Neural progenitor cell (in vitro differentiated cells): Measurements from ENCODE around the gene AUNIP. TPM values are rescaled to one million over a fixed set of nuclear protein-coding genes. Genes with fewer than 3 reads are reported as not detected.

Source experiments
- DNase-seq: peaks from one replicate; pipeline ENCODE4 v3.0.0-alpha.2; 2016; ENCODE audit warnings: low spot score
- H2AFZ ChIP-seq: fragments of 200-600 bp; sonication (generic); replicated peaks from 2 replicates; pipeline ENCODE4 v1.6.1; 2016; ENCODE audit warnings: antibody characterized with exemption
- H3F3A ChIP-seq: fragments of 200-600 bp; sonication (generic); 2 replicates; pipeline ENCODE4 v1.6.1; 2016; ENCODE audit warnings: antibody characterized with exemption, low read depth
- H3K27ac ChIP-seq: fragments of 200-600 bp; sonication (generic); 2 replicates; pipeline ENCODE4 v1.5.1; 2016; ENCODE audit warnings: mild to moderate bottlenecking
- H3K27me3 ChIP-seq: fragments of 200-600 bp; sonication (generic); 2 replicates; pipeline ENCODE4 v1.6.1; 2016; ENCODE audit warnings: mild to moderate bottlenecking, moderate library complexity
- H3K36me3 ChIP-seq: fragments of 200-600 bp; sonication (generic); 2 replicates; pipeline ENCODE4 v1.5.1; 2016
- H3K4me1 ChIP-seq: fragments of 200-600 bp; sonication (generic); 2 replicates; pipeline ENCODE4 v1.6.1; 2016; ENCODE audit warnings: mixed run types
- H3K4me2 ChIP-seq: fragments of 200-600 bp; sonication (generic); 2 replicates; pipeline ENCODE4 v1.6.1; 2016
- H3K4me3 ChIP-seq: fragments of 200-600 bp; sonication (generic); 2 replicates; pipeline ENCODE4 v1.5.1; 2016
- H3K79me2 ChIP-seq: fragments of 200-600 bp; sonication (generic); 2 replicates; pipeline ENCODE4 v1.6.1; 2016; ENCODE audit warnings: low read depth
- H3K9ac ChIP-seq: fragments of 200-600 bp; sonication (generic); 2 replicates; pipeline ENCODE4 v1.6.1; 2016
- H3K9me3 ChIP-seq: fragments of 200-600 bp; sonication (generic); 2 replicates; pipeline ENCODE4 v1.5.1; 2016; ENCODE audit warnings: low read depth
- H4K20me1 ChIP-seq: fragments of 200-600 bp; sonication (generic); 2 replicates; pipeline ENCODE4 v1.6.1; 2016; ENCODE audit warnings: low read depth
- H3K27ac Mint-ChIP-seq: 3 replicates; pipeline ENCODE4 v1.8.0; 2021; ENCODE audit warnings: mixed read lengths
- H3K27me3 Mint-ChIP-seq: 2 replicates; pipeline ENCODE4 v1.8.0; 2022; ENCODE audit warnings: low read depth, mild to moderate bottlenecking, inconsistent platforms, moderate library complexity, mixed read lengths; ENCODE audit not compliant: insufficient read depth
- H3K36me3 Mint-ChIP-seq: 3 replicates; pipeline ENCODE4 v1.8.0; 2021; ENCODE audit warnings: mixed read lengths
- H3K4me1 Mint-ChIP-seq: 3 replicates; pipeline ENCODE4 v1.8.0; 2021; ENCODE audit warnings: mixed read lengths
- H3K4me3 Mint-ChIP-seq: 3 replicates; pipeline ENCODE4 v1.8.0; 2021; ENCODE audit warnings: mild to moderate bottlenecking, moderate library complexity, mixed read lengths
- H3K9me3 Mint-ChIP-seq: 3 replicates; pipeline ENCODE4 v1.8.0; 2020; ENCODE audit warnings: mixed read lengths
- EZH2 ChIP-seq: fragments of 200-600 bp; sonication (generic); IDR thresholded peaks from 2 replicates; pipeline ENCODE4 v1.6.1; 2017; ENCODE audit warnings: antibody characterized with exemption, mild to moderate bottlenecking, moderate library complexity
- EZH2phosphoT487 ChIP-seq: fragments of 200-600 bp; sonication (generic); IDR thresholded peaks from 2 replicates; pipeline ENCODE4 v1.6.1; 2017; ENCODE audit warnings: antibody characterized with exemption
- total RNA-seq: library from RNA; depleted of rRNA; stranded (reverse); fragments of >200 nt; gene quantifications from 2 replicates; pipeline ENCODE4 v1.2.3, GENCODE V29; 2015; ENCODE audit warnings: low replicate concordance
- TF ChIP-seq, protein P1 (sequence below): fragments of 200-600 bp; sonication (generic); IDR thresholded peaks from 2 replicates; pipeline ENCODE4 v1.5.1; 2017; ENCODE audit warnings: antibody characterized with exemption, mild to moderate bottlenecking

Gene AUNIP
- total RNA-seq, 1 donor from 2014 or later = 15.2 TPM

DNA sequence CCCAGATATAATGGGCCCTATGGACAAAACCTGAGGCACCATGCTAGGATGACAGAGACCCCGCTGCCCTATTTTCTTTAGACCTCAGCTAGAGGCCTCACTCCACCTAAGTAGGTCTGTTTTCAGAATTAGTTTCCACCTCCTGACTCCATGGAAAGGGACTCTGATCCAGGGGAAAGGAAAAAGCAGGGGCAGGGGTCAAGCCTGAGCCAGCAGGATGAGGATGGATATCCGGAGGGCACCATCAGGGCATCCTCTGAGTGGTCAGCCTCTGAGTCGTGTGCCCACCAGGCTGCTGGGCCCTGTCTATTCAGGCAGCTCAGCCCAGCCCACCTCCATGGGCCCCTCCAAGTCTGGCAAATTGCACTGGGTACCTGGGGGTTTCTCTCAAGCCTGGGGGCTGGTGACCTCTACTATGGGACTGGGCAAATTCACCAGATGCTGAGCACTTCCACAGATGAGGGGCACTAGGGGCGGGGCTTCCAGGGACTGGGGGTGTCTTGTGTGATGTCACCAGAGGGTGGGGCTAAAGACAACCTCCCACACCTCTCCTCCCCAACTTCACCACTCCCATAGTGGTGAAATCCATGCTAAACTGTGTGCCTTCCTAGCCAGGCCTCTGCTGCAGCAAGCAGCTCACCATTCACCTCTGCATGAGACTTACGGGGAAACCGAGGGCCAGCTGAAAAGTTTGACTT lies 10.8 kb upstream of the AUNIP start:
- Histone ChIP-seq H3K4me3 (no peak overlapping the region), H2AFZ (no peak overlapping the region), H4K20me1 (peaks cover 15% of the 10 kb centered on the region), H3K4me1 (peaks cover 26% of the 10 kb centered on the region), H3K27ac (peak overlapping the region; percentile 59), H3K27me3 (peaks cover 5% of the 10 kb centered on the region), H3K79me2 (no peaks in the 10 kb centered on the region), H3K9me3 (no peaks in the 10 kb centered on the region), H3K36me3 (no peaks in the 10 kb centered on the region), H3F3A (peaks cover 29% of the 10 kb centered on the region), H3K9ac (no peak overlapping the region), H3K4me2 (no peak overlapping the region)
- no peak overlapping the region for H3K4me3 Mint-ChIP-seq
- H3K36me3 Mint-ChIP-seq = peaks cover under 1% of the 10 kb centered on the region
- TF ChIP-seq, protein P1, sequence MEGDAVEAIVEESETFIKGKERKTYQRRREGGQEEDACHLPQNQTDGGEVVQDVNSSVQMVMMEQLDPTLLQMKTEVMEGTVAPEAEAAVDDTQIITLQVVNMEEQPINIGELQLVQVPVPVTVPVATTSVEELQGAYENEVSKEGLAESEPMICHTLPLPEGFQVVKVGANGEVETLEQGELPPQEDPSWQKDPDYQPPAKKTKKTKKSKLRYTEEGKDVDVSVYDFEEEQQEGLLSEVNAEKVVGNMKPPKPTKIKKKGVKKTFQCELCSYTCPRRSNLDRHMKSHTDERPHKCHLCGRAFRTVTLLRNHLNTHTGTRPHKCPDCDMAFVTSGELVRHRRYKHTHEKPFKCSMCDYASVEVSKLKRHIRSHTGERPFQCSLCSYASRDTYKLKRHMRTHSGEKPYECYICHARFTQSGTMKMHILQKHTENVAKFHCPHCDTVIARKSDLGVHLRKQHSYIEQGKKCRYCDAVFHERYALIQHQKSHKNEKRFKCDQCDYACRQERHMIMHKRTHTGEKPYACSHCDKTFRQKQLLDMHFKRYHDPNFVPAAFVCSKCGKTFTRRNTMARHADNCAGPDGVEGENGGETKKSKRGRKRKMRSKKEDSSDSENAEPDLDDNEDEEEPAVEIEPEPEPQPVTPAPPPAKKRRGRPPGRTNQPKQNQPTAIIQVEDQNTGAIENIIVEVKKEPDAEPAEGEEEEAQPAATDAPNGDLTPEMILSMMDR = no peak
- TF ChIP-seq EZH2phosphoT487 = no peak
- no peak for TF ChIP-seq EZH2
- no peaks in the 10 kb centered on the region for H3K9me3 Mint-ChIP-seq
- DNase-seq = peak; percentile 47
- H3K27me3 Mint-ChIP-seq = peaks cover 8% of the 10 kb centered on the region
- peak overlapping the region; percentile 63 for H3K27ac Mint-ChIP-seq
- H3K4me1 Mint-ChIP-seq = peaks cover 36% of the 10 kb centered on the region

DNA sequence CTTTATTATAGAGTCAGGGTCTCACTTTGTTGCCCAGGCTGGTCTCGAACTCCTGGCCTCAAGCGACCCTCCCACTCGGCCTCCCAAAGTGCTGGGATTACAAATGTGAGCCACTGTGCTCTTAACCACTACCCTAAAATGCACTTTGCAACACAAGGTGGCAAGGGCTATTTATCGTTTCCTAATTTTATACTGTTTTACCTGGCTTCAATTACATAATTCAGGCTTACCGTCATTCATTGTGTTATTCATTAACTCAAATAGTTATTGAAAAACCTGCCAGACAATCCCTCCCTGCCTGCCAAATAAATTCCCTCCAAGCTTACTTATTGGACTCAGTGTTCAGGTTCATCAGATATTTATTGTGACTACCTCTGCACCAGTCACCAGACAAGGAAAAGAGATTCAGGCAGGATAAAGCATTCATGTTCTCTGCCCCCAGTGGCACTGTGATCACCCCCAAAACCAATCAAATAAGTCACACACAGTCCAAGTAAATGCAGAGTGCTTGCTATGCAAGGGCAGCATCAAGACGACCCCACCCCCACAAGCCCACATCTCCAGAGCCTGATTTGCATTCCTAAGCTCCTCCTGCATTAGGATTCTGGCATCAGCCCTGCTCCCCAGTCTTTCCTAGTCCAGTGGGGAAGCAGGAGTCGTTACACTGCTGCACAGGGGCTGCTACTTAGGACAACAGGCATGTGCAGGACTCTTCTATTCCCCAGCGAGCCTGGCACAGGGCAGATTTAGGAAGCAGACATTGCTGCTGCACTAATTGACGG lies 8.1 kb upstream of the AUNIP start:
- TF ChIP-seq EZH2phosphoT487 = no peak
- TF ChIP-seq, protein P1 = no peak
- no peaks in the 10 kb centered on the region for H3K27me3 ChIP-seq
- H3K9ac ChIP-seq = no peak overlapping the region
- no peak overlapping the region for H2AFZ ChIP-seq
- Mint-ChIP-seq H3K27ac (peak overlapping the region; percentile 23), H3K27me3 (peaks cover 8% of the 10 kb centered on the region), H3K9me3 (no peaks in the 10 kb centered on the region), H3K36me3 (peaks cover 9% of the 10 kb centered on the region), H3K4me1 (peaks cover 19% of the 10 kb centered on the region), H3K4me3 (no peak overlapping the region)
- peak; percentile 58 for DNase-seq
- H3K9me3 ChIP-seq = no peaks in the 10 kb centered on the region
- no peak overlapping the region for H3K4me3 ChIP-seq
- no peaks in the 10 kb centered on the region for H3K36me3 ChIP-seq
- H3K79me2 ChIP-seq = no peaks in the 10 kb centered on the region
- no peak overlapping the region for H3K4me2 ChIP-seq
- peaks cover 15% of the 10 kb centered on the region for H4K20me1 ChIP-seq
- no peak overlapping the region for H3K27ac ChIP-seq
- H3F3A ChIP-seq = peaks cover 22% of the 10 kb centered on the region
- H3K4me1 ChIP-seq = peaks cover 26% of the 10 kb centered on the region

DNA sequence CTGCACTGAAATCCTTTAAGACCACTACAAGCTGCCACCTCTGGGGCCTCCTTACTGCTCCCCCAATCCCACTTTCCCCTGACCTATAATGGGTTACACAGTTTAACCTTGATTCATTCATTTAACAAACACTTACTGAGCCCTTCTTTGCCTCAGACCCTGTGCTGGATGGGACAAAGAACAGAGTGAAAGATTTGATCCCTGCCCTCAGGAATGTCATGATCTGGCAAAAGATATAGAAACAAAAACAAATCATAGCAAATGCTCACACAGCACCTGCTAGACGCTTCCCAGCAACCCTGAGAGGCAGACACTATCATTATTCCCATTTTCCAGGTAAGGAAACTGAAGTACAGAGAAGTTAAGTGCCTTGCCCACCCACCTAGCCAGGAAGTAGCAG lies 7.0 kb upstream of the AUNIP start:
- TF ChIP-seq, protein P1 = no peak
- TF ChIP-seq EZH2phosphoT487 = no peak
- TF ChIP-seq EZH2 = no peak
- Mint-ChIP-seq H3K4me1 (peaks cover 20% of the 10 kb centered on the region), H3K27me3 (peaks cover 9% of the 10 kb centered on the region), H3K36me3 (peaks cover 9% of the 10 kb centered on the region), H3K9me3 (no peaks in the 10 kb centered on the region), H3K27ac (no peak overlapping the region), H3K4me3 (no peak overlapping the region)
- Histone ChIP-seq H2AFZ (no peak overlapping the region), H3K4me2 (no peak overlapping the region), H3K4me3 (no peak overlapping the region), H3K27me3 (no peaks in the 10 kb centered on the region), H3K79me2 (no peaks in the 10 kb centered on the region), H4K20me1 (peaks cover 18% of the 10 kb centered on the region), H3F3A (peaks cover 22% of the 10 kb centered on the region), H3K4me1 (peaks cover 27% of the 10 kb centered on the region), H3K9ac (no peak overlapping the region), H3K9me3 (no peaks in the 10 kb centered on the region), H3K36me3 (no peaks in the 10 kb centered on the region), H3K27ac (no peak overlapping the region)
- no peak for DNase-seq
